HG02973 (cell line): ENCODE measurements around the gene ST14.
"Not testable (repeated sequence)": the region's sequence is repeated elsewhere in the genome, so short reads cannot be mapped to it uniquely, and the experiment has no call there.

Experiments used
- ATAC-seq: cut with Tn5 transposase; IDR thresholded peaks from one replicate; pipeline ENCODE4 v1.9.1; 2021; ENCODE audit warnings: moderate library complexity; ENCODE audit not compliant: unreplicated experiment

The ST14 gene

DNA sequence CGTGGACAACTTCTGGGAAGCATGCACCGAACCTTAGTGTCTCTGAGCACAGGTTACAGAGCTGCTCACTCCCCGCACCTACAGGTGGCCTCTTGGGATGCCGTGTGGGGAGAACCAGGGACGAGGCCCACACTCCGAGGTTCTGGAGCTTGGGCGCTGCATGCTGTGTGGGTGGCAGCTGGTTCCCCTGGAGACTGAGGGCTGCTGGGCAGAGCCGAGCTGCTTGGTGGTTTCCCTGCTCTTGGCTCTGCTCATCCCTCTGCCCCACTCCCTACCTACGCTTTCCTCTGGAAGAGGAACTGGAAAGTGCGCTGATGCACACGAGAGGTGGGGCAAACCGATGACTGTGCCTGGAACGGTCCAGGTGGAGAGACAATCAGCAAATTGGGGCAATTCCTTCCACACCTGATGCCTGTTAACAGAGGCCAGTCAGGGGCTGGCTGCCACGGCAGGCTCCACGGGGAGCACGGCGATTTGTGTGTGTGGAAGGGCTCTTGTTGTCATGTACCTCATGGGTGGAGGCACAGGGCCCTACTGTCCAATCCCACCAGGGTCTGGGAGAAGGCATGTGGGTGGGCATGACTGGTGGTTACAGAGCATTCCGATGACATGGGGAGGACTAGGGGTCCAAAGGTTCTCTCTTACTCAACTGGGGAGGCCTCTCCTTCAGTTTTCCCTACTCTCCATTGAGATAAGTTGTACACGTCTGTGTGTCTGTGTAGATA is 60.9 kb downstream of the ST14 start:
- no peak for ATAC-seq

DNA sequence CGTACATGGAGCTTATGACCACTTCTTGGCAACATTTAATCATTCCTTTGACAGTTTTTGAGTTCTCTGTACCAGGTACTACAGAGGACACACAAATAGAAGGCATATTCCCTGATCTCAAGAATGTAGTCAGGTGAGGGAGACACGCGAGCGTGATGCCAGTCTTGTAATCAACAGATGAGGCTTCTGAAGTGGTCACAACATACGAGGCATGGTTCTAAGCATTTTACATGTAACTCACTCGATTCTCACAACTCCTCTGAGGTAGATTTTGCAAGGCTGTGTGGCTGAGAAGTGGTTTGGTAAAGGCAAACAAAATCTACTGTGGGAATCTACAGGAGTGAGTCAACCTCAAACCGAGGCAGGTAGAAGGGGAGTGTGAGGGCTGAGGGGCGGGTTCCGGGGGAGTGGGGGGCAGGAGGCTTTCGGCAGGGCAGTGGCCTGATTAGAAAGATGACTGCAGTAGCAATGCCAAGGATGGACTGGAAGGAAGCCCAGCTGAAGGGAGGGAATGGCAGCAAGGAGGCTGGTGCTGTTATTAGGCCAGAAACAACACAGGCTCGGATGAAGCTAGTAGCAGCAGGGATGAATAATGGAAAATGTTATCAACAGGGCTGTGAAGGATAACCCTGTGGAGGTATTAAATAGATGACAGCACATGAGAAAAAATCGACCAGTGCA is 63.8 kb downstream of the ST14 start:
- ATAC-seq = no peak

DNA sequence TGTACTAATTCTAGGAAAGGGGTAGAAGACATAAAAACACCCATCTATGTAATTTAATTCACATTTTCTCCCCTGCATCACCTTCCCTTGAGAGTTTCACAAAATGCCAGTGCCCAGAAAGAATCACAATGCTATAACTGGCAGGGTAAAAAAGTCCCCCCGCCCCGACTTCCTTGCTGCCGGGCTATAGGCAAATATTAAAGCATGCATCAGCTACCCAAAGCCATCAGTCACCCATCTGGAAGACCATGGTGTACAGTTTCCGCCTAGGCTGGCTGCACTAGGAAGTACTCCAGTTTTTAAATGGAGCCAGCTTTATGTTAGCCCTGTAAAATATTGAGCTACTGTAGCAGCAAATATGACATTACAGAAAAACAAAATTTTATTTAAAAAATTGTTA is 67.8 kb downstream of the ST14 start:
- ATAC-seq = no peak

DNA sequence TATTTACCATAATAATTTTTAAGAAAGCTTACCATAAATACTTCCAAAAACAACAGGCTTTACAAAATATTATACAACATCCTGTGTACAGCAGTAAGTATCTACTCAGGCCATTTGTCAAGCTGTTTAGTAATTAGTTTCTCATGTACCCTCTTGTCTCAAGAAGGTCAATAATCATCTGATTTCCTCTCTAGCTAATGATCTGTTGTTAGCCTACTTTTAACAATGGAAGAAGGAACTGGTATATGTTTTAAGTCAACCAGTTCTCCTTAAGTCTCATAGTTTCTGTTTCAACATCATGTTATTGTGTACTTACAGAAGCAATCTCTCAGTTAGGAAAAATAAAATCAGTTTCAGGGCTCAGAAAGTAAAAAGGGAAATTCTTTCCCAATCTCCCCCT is 73.9 kb downstream of the ST14 start:
- ATAC-seq = not testable (repeated sequence)

DNA sequence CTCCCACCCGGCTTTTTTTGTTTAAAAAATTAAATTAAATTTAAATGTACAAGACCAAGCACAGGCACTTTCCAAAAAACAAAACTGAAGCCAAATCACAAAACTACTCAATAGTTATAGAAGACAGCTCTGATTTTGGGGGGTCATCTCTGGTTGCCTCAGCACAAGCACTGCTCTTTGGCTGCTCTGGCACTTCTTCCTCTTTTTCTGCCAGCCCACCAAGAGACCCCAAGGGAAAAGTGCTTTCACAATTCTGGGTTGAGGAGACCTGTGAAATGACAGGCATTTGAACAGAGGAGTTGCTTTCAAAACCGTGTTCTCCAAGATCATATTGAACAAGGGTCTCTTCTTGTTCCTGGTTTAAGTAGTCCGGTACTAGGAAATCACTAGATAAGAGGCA is 74.3 kb downstream of the ST14 start:
- ATAC-seq = not testable (repeated sequence)

DNA sequence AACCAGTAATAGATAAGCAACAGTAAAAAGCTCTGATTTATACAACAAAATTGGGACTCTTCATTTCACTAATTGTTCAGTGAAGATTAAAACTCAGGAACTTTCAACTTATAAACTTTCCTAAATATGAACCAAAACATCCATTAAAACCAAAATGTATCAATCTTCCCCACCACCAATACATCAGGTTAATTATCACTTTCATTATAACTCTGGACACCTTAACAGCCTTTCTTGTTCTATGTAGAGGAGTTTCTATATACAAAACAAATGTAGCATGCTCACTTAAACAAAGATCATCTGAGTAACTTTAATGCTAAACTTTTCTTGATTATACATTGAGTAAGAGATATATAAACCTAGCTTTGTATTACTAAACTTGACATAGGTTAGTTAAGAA is 74.7 kb downstream of the ST14 start:
- ATAC-seq = no peak

DNA sequence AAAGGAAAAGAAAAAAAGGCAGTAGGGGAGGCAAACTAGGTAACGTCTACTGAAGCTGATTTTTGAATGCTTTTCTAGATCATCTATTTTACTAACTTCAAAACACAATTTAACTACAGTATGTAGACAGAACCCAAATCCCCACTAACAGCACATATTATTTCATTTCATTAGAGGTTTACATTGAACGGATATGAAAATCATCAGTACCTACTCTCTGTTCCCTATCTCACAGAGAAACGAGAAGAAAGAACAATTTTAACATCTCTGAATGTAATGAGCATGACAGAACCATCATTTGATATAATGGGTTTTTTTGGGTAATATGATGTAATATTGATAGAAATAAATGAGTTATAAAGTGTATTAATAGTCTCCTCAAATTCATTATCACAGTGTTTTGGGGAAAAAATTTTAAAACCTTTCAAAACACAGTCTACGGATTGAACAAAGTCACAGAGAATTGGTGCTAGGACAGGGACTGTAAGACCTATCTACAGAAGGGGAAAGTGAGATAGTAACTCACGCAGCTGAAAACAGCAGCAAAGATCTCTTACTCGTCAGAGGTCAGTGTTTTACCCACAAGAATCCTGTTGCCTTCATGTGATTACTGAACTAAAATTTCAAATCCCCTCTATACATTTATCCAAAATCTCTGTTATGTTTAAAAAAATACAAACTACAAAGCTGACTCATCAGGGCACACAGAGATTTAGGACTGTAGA is 77.9 kb downstream of the ST14 start:
- no peak for ATAC-seq

DNA sequence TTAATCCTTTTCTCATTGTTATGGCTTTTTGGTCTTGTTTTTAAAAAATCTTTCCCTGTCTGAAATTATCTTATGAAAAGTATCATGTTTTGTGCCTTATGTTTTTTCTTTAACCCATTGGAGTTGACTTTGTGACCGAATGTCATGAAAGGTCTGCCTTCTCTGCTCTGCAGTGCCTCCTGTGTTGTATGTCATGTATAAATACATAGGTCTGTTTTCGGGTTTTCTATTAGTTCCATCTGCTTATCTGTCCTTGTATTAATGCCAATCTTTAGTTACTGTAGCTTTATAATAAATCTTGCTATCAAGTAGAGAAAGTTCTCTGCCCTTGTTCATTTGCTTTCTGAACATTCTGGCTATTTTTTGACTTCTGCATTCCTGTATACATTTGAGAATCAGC is 82.1 kb downstream of the ST14 start:
- no peak for ATAC-seq

DNA sequence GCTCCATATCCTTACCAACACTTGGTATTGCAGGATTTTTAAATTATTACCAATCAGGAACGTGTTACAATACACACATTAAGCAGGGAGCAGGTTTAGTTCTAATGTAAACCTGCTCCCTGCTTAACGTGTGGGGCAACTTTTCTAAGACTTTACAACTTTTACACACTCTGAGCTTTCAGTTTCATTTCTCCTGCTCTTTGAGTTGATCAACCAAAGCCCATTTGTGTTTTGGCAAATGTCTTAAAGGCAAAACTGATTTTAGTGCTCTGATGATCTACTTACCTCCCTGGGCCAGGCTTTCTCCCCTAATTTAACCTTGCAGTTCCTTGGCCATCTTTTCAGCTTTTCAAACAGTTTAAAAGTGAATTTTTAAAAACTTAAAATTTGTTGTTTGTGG is 84.2 kb downstream of the ST14 start:
- no peak for ATAC-seq

DNA sequence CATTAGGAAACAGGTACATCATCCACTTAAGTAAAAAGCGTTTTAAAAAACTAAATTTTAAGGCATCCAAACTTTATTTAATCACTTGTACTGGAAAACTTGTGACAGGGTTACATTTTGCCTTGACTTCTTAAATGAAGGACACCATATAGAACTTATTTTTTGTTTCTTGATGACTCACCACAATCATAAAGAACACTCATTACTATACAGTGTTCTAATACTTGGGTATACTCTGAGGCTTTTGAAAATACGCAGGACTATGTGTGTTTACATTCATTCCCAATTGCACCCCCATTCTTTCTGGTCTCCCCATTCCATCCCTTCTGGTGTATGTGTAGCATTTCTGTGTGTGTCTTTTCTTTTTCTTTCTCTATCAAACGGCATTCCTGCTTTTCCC is 85.3 kb downstream of the ST14 start:
- no peak for ATAC-seq

DNA sequence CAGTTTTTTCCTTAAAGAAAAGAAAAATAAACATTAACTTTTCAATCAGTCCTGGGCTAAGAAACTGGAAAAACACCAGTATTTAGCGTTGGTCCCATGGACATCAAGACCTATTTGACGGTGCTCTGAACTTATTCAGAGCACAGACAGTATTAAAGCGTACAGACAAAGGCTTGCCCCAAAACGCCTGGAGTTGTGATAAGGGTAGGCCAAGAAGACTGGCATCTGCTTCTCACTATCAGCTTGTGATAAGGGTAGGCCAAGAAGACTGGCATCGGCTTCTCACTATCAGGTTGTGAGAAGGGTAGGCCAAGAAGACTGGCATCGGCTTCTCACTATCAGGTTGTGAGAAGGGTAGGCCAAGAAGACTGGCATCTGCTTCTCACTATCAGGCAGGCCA is 85.8 kb downstream of the ST14 start:
- not testable (repeated sequence) for ATAC-seq

DNA sequence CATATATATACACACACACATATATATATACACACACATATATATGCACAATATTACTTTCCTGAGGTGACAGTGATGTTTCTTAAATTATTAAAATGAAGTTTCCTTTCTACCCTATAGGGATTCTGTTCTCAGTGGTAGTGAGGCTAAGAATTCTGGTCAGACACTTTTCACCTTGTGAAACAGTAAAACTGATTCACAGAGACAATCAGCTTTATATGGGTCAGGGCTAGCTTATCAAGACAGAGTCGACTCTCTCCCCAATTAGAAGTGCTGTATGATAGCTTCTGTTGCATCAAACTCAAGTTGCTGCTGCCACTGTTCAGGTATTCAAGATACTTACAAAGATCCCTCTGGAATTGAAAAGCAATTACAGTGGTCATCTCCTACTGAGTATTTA is 86.7 kb downstream of the ST14 start:
- ATAC-seq = no peak

DNA sequence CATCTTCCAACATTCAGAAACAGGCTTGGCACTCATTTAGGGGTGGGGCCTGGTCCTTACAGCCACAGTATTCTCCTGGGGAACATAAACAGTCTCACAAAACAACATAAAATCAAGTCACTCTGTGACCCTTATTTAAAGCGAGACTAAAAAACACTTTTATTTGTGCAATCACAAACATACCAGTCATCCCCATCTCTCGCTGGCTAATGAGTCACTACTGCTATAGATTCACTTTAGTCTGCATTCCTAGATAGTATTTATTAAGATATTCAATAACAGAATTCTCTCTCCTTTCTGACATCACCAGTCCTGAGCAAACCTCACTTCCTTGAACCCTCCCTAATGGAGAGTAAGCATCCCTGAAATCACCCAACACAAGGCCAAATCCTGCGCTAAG is 87.2 kb downstream of the ST14 start:
- ATAC-seq = no peak

DNA sequence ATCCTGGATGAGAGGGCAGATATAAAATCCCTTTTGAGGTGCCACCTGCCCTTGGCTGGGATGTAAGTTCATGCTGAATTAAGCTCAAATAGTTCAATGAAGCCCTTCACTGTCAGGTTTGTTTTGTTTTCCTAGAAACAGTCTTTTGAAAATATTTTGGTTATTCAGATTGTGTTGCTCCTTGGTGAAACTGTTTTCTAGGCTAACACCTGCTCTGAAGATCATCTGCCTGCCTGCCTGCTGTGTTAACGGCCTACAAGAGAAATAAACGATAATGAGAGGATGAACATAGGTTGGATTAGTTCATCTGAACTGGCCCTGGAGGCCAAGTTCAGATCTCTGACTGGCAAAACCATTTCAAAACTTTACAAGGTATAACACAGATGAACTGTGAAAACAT is 87.7 kb downstream of the ST14 start:
- ATAC-seq = no peak

DNA sequence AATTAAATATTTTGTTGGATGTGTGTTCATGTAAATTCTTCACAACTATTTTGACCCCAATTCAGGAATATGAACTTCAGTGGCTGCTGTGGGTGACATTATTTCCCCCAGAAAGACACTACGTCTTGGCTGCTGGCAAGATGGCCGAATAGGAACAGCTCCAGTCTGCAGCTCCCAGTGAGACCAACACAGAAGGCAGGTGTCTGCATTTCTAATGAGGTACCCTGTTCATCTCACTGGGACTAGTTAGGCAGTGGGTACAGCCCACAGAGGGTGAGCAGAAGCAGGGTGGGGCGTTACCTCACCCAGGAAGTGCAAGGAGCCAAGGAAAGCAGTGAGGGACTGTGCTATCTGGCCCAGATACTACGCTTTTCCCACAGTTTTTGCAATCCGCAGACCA is 89.8 kb downstream of the ST14 start:
- no peak for ATAC-seq

DNA sequence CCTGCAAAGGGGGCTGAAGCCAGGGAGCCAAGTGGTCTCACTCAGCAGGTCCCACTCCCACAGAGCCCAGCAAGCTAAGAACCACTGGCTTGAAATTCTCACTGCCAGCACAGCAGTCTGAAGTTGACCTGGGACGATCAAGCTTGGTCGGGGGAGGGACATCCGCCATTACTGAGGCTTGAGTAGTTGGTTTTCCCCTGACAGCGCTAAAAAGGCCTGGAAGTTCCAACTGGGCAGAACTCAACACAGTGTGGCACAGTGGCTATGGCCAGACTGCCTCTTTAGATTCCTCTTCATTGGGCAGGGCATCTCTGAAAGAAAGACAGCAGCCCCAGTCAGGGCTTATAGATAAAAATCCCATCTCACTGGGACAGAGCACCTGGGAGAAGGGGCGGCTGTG is 90.3 kb downstream of the ST14 start:
- ATAC-seq = not testable (repeated sequence)

DNA sequence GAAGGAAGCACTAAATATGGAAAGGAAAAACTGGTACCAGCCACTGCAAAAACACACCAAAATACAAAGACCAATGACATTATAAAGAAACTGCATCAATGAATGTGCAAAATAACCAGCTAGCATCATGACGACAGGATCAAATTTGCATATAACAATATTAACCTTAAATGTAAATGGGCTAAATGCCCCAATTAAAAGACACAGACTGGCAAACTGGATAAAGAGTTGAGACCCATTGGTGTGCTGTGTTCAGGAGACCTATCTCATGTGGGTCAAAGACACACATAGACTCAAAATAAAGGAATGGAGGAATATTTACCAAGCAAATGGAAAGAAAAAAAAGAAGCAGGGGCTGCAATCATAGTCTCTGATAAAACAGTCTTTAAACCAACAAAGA is 92.2 kb downstream of the ST14 start:
- ATAC-seq = not testable (repeated sequence)
